RCC 7860 (cell line): Measurements from ENCODE around the gene NT5C.

Experiments
- DNase-seq: peaks from one replicate; pipeline ENCODE4 v3.0.0-alpha.2; 2015; ENCODE audit warnings: low spot score
- FAIRE-seq: peaks from 2 replicates; lab custom pipeline; 2012; peaks lifted over from hg19 to GRCh38; lab: Jason Lieb, UNC

NT5C gene

GRCh38 chr17:75124041-75124818 is 7.3 kb downstream of the NT5C start:
- DNase-seq (peak; percentile 100), FAIRE-seq (peak; percentile 93)

GRCh38 chr17:75118307-75118706 is 13.2 kb downstream of the NT5C start:
- DNase-seq (no peak), FAIRE-seq (no peak)

- no peak for FAIRE-seq
- DNase-seq, result no peak
Measured at GRCh38 chr17:75116737-75117136, 14.8 kb downstream of the NT5C start.

- no peak for FAIRE-seq
- no peak for DNase-seq
Measured at GRCh38 chr17:75115555-75115954, 16.0 kb downstream of the NT5C start.

GRCh38 chr17:75114552-75115314 is 16.8 kb downstream of the NT5C start:
- DNase-seq (no peak), FAIRE-seq (no peak)

GRCh38 chr17:75113798-75114551 is 17.6 kb downstream of the NT5C start:
- FAIRE-seq (peak; percentile 61), DNase-seq (peak; percentile 80)

GRCh38 chr17:75111777-75112335 is 19.7 kb downstream of the NT5C start:
- FAIRE-seq (no peak), DNase-seq (no peak)

- DNase-seq, result no peak
Measured at GRCh38 chr17:75110234-75110937, 21.2 kb downstream of the NT5C start.

GRCh38 chr17:75109407-75110233 is 21.9 kb downstream of the NT5C start, which contains the start of gene ARMC7:
Gene ARMC7 (plus strand): TSS chr17:75109969. CDS start chr17:75110289, 320 bp downstream.
- no peak for FAIRE-seq
- peak; percentile 71 for DNase-seq

More at GRCh38 chr17:75110234-75110937, 21.2 kb downstream of the NT5C start:
- no peak for FAIRE-seq

GRCh38 chr17:75109046-75109406 is 22.5 kb downstream of the NT5C start:
- DNase-seq, result no peak
- no peak for FAIRE-seq

GRCh38 chr17:75108193-75108592 is 23.3 kb downstream of the NT5C start:
- FAIRE-seq (no peak), DNase-seq (no peak)

- DNase-seq (no peak), FAIRE-seq (no peak)
Measured at GRCh38 chr17:75105126-75106080, 26.1 kb downstream of the NT5C start.

- no peak for FAIRE-seq
Measured at GRCh38 chr17:75103601-75104554, 27.7 kb downstream of the NT5C start.

GRCh38 chr17:75102385-75102821 is 29.1 kb downstream of the NT5C start:
- FAIRE-seq (no peak), DNase-seq (no peak)

More at GRCh38 chr17:75103601-75104554, 27.7 kb downstream of the NT5C start:
- DNase-seq, result no peak

GRCh38 chr17:75099881-75100595 is 31.5 kb downstream of the NT5C start:
- FAIRE-seq (no peak), DNase-seq (no peak)

GRCh38 chr17:75098861-75099260 is 32.7 kb downstream of the NT5C start:
- no peak for FAIRE-seq

GRCh38 chr17:75097865-75098264 is 33.7 kb downstream of the NT5C start:
- DNase-seq (no peak), FAIRE-seq (no peak)

More at GRCh38 chr17:75098861-75099260, 32.7 kb downstream of the NT5C start:
- DNase-seq, result no peak
